GM18502 (cell line): Measurements from ENCODE around the gene PDE2A.

Experiments
- ATAC-seq: cut with Tn5 transposase; IDR thresholded peaks from one replicate; pipeline ENCODE4 v1.9.1; 2021; ENCODE audit warnings: mild to moderate bottlenecking; ENCODE audit not compliant: unreplicated experiment, poor library complexity

PDE2A gene

GRCh38 chr11:72685560-72686480, 11.6 kb upstream of the PDE2A start:
- no peak for ATAC-seq

- no peak for ATAC-seq
These were observed 10.2 kb upstream of the PDE2A start for GRCh38 chr11:72684236-72684912.

GRCh38 chr11:72683782-72684200, 9.6 kb upstream of the PDE2A start:
- ATAC-seq: no peak

GRCh38 chr11:72682858-72683243, 8.6 kb upstream of the PDE2A start:
- no peak for ATAC-seq

GRCh38 chr11:72682238-72682857, 8.1 kb upstream of the PDE2A start:
- ATAC-seq: no peak

- ATAC-seq: no peak
These were observed 7.3 kb upstream of the PDE2A start for GRCh38 chr11:72681226-72682153.

GRCh38 chr11:72680624-72681158, 6.5 kb upstream of the PDE2A start:
- no peak for ATAC-seq

- no peak for ATAC-seq
These were observed 5.6 kb upstream of the PDE2A start for GRCh38 chr11:72679869-72680268.

- no peak for ATAC-seq
These were observed 4.3 kb upstream of the PDE2A start for GRCh38 chr11:72678524-72678923.

- ATAC-seq: no peak
These were observed 2.7 kb upstream of the PDE2A start for GRCh38 chr11:72676861-72677341.

GRCh38 chr11:72675221-72675620, 999 bp upstream of the PDE2A start:
- ATAC-seq: no peak

- no peak for ATAC-seq
These were observed 809 bp downstream of the PDE2A start for GRCh38 chr11:72673284-72673942.

GRCh38 chr11:72672597-72673238, 1.5 kb downstream of the PDE2A start:
- ATAC-seq: no peak

GRCh38 chr11:72671152-72672099, 2.8 kb downstream of the PDE2A start:
- no peak for ATAC-seq

GRCh38 chr11:72670041-72670440, 4.2 kb downstream of the PDE2A start:
- ATAC-seq: no peak

GRCh38 chr11:72669527-72669926, 4.7 kb downstream of the PDE2A start:
- ATAC-seq: no peak

GRCh38 chr11:72668629-72669347, 5.4 kb downstream of the PDE2A start:
- peak; percentile 64 for ATAC-seq
